Peyer's patch (tissue), 4 donors: ENCODE measurements around the gene IVL.

Experiments
- POLR2A ChIP-seq, 2 donors: fragments of 450-650 bp; IDR thresholded peaks; one replicate each; pipeline ENCODE4 v1.5.1; 2017; ENCODE audit warnings: antibody characterized with exemption in 2 of 2, mild to moderate bottlenecking in 2 of 2, moderate library complexity in 2 of 2
- TF ChIP-seq, protein P1 (sequence below), 6 experiments: fragments of 450-650 bp in 4 of 6; fragments of 200-600 bp in 2 of 6; sonication (generic) in 1 of 6; IDR thresholded peaks; one replicate each; pipeline ENCODE4 v1.5.1; 2017 to 2019; ENCODE audit warnings: antibody characterized with exemption in 6 of 6, mild to moderate bottlenecking in 3 of 6, moderate library complexity in 1 of 6

GRCh38 chr1:152880316-152880715 lies 28.0 kb upstream of the IVL start:
- TF ChIP-seq, protein P1, sequence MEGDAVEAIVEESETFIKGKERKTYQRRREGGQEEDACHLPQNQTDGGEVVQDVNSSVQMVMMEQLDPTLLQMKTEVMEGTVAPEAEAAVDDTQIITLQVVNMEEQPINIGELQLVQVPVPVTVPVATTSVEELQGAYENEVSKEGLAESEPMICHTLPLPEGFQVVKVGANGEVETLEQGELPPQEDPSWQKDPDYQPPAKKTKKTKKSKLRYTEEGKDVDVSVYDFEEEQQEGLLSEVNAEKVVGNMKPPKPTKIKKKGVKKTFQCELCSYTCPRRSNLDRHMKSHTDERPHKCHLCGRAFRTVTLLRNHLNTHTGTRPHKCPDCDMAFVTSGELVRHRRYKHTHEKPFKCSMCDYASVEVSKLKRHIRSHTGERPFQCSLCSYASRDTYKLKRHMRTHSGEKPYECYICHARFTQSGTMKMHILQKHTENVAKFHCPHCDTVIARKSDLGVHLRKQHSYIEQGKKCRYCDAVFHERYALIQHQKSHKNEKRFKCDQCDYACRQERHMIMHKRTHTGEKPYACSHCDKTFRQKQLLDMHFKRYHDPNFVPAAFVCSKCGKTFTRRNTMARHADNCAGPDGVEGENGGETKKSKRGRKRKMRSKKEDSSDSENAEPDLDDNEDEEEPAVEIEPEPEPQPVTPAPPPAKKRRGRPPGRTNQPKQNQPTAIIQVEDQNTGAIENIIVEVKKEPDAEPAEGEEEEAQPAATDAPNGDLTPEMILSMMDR (IDR thresholded peaks at IDR 0.05), result no peak
- TF ChIP-seq POLR2A (IDR thresholded peaks at IDR 0.05), result no peak
